GM18499 (cell line): ENCODE data around the gene CBX5.
"Not testable (repeated sequence)": the region's sequence is repeated elsewhere in the genome, so short reads cannot be mapped to it uniquely, and the experiment has no call there.

Source experiments
- ATAC-seq: cut with Tn5 transposase; IDR thresholded peaks from one replicate; pipeline ENCODE4 v1.9.1; 2021; ENCODE audit warnings: moderate number of reproducible peaks; ENCODE audit not compliant: insufficient read depth, unreplicated experiment

CBX5 gene

GRCh38 chr12:54294953-54295566 lies 15.1 kb upstream of the CBX5 start:
- ATAC-seq, result no peak

- ATAC-seq, result no peak
These were observed 14.4 kb upstream of the CBX5 start for GRCh38 chr12:54294152-54294952.

GRCh38 chr12:54292931-54293241 lies 13.0 kb upstream of the CBX5 start:
- no peak for ATAC-seq

GRCh38 chr12:54292083-54292930 lies 12.4 kb upstream of the CBX5 start:
- no peak for ATAC-seq

GRCh38 chr12:54287261-54288157 lies 7.6 kb upstream of the CBX5 start:
- ATAC-seq, result no peak

GRCh38 chr12:54286042-54287030 lies 6.4 kb upstream of the CBX5 start:
- no peak for ATAC-seq

- no peak for ATAC-seq
These were observed 5.5 kb upstream of the CBX5 start for GRCh38 chr12:54285150-54286041.

- ATAC-seq, result not testable (repeated sequence)
These were observed 4.3 kb upstream of the CBX5 start for GRCh38 chr12:54284070-54284780.

GRCh38 chr12:54282949-54283593 lies 3.1 kb upstream of the CBX5 start:
- no peak for ATAC-seq

- ATAC-seq, result not testable (repeated sequence)
These were observed 1.8 kb upstream of the CBX5 start for GRCh38 chr12:54281694-54282093.

- ATAC-seq, result not testable (repeated sequence)
These were observed 1.3 kb upstream of the CBX5 start for GRCh38 chr12:54281261-54281638.

- ATAC-seq, result peak; percentile 77
These were observed 742 bp upstream of the CBX5 start, which contains the start of gene HNRNPA1 for GRCh38 chr12:54280468-54281260. Gene HNRNPA1, plus strand, starts transcription at chr12:54280726. Its CDS starts 82 bp downstream, at chr12:54280808.

GRCh38 chr12:54279227-54279631 lies 693 bp downstream of the CBX5 start:
- ATAC-seq, result no peak

- no peak for ATAC-seq
These were observed 2.1 kb downstream of the CBX5 start for GRCh38 chr12:54277823-54278276.

GRCh38 chr12:54276368-54276767 lies 3.6 kb downstream of the CBX5 start:
- ATAC-seq, result no peak

- ATAC-seq, result no peak
These were observed 5.9 kb downstream of the CBX5 start for GRCh38 chr12:54273981-54274380.
